Hematopoietic multipotent progenitor cell treated with erythropoietin and hydrocortisone succinate and interleukin-3 and kit ligand, for 17 days (in vitro differentiated cells): ENCODE measurements around the gene RASEF.

Source experiments
- DNase-seq: peaks from one replicate; pipeline ENCODE4 v3.0.0-alpha.2; 2015; ENCODE audit warnings: low spot score

RASEF gene

DNA sequence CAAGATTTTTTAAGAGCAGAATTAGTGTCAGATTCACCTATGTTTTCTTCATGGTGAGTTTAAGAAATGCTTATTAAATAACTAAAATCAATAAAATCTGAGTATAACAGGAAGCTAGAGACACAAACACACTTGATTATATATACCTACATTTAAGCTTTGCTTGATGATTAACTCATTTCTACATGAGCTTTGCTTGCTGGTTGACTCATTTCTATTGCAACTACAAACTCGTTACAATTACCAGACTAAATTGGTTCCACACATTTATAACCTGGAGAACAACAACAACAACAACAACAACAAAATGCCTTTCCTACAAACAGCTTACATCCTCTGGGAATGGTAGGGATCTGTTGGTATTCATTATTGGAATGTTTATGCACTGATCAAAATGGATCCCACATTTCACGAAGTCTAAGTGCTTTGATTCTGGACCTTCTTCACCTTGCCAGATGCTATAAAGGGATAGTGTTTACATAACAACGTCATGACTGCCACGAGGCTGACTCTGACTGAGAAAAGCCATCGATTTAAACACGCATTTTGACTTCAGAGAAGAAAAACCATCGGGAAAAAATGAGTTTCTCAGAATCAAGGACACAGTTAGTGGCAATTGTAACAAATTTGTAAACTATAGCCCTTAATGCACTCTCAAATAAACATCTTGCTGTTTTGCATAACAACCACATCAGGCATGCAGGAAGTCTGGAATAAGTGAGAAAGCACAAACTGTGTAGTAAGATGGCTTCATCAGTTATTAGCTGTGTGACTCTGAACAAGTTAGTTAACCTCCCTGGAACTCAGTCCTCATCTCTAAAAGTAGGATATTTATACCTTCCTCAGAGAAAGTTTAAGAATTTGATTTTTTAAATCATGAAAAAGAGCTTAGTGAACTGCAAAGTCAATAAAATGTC, 49.8 kb downstream of the RASEF start:
- DNase-seq = no peak

DNA sequence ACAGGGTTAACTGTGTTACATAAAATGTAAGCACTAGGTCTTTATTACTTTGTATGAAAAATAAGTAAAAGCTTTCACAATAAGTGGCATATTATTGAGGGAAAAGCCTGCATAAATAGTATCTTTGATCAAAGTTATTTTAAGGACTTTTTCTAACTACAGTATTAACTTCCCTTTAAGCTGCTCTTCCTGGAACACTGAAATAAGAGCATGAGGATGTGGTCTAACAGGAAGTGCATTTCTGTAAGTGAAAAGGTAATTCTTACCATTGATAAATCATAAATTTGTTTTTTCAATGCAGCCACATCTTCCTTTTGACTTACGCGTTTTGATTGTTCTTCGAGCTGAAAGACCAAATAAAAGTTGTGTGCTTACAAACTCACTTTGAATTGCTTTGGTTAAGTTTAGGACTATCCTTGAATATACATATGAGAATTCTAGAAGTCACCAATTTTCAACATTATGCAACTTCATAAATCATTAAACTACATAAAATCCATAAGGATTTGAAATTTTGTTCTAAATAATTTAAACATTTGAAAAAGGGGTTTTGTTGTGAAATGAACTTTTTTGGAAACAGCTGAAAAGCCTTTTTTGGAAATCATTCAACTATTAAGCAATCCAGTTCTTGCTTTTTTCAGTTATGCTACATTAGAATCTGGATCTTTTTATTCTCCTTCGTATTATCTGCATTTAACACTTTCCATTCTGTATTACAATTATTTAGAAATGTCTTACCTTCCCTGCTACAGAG, 50.6 kb downstream of the RASEF start:
- no peak for DNase-seq

DNA sequence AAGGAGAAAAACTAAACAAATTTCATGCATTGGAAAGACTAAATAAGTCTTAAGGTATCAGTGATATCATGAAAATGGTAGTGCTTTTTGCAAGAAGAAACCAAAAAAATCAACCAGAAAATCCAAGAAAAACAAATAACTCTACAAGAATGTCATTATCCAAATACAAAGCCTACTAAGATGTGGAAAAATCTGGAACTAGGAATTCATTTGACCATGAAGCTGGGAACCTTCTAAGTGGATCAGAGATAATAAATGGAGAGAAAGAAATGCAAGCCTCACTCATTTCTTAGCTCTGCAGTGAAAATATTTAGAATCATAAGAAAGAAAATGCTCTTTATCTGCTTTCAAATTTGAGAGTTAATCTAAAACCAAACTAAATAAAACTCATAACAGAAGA, 51.3 kb downstream of the RASEF start:
- DNase-seq = no peak

DNA sequence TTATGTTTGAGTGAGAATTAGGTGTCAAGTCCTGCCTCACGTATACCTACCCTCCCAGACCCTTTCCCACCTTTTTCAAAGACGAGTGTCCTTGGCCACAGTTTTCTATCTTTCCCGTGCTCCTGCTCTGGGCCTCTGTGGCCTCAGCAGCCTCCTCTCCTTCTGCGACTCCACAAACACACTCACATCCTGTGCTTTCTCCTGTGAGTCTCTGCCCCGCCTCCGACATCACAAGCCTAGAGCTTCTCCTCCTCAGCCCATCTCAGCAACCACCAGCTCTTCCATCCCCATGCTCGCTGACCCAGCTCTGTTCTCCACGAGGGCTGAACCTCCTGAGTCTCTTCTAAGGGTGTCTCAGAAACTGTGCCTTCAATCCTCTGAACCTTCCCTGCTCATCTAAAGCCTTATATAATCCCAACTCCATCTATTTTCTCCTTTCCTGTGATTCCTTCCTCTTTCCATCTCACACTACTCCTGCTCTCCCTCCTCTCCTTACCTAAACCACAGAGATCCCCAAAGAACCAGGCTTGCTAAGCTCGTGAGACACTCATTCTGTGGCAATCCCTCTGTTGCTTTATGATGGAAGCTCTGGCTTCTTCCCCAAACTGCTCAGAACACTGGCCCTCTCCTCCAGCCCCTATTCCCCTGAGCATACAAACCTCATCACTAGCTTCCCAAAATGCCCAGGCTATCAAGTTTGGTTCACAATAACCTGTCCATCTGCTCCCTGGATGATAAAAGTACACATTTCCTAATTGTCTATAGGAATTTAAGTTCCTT, 55.2 kb downstream of the RASEF start:
- DNase-seq = no peak

DNA sequence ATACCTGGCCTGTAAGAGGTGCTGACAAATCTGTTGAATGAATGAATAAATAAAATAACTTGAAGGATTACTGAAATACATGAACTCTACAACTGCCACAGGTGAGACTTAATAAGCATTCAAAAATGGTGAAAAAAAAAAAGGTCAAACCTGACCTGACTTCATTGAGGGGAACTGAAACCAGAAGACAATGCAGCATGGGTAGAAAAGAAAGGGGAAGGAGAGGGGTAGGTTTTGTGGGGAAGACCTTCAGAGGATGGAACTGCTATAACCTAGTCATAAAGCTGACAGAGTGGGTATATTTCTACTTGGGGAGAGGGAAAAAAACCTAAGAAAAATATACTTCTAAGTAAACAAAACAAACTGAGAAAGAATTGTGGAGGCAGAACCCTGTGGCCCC, 56.6 kb downstream of the RASEF start:
- DNase-seq = no peak

DNA sequence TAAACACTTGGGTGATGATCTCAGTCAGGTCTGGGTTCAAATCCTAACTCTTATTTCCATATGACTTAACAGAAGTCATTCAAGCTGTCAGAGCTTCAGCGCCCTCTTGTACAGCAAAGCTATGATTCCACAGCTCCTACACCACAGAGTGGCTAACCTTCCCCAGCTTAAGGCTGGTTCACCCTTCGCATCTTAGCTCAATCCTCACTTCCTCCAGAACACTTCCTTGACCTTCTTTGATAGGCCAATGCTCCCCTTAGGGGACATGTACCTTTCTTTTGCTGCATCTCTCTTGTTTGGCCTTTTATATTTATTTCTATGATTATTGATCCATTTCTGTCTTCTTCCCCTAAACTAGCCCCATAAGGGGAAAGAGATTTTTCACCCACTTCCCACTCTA, 57.0 kb downstream of the RASEF start:
- DNase-seq = no peak

DNA sequence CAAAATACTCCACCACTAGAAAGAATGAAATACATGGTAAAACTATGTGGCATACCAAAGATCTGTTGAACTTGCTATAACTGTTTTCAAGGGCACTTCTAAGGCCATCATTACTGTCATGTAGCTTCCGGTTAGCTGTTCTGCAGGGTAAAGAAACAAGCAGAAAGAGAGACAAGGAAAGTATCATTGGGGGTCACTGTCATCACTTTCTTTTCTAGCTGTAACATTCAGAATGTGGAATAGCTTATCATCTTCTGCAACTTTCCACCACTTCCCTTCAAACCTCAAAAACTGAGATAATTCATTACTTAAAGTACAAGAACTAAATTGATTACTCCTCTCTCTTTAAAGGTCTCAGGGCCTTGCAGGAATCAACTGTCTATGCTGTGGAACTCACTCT, 57.6 kb downstream of the RASEF start:
- DNase-seq = no peak

DNA sequence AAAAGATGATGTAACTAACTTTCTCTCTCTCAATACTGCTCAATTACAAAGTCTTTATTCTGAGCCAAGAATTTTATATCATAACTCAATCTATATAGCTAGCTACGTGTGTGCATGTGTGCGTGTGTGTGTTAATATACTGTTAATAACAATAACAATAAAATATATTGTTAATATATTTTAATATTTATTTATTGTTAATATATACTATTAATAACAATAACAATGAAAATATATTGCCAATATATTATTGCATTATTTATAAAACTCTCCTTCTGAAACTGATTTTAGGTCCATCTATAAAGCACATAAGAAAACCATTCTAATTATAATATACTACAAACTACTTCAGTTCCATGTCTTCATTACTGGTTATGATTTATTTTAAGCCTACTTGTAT, 60.6 kb downstream of the RASEF start:
- no peak for DNase-seq

DNA sequence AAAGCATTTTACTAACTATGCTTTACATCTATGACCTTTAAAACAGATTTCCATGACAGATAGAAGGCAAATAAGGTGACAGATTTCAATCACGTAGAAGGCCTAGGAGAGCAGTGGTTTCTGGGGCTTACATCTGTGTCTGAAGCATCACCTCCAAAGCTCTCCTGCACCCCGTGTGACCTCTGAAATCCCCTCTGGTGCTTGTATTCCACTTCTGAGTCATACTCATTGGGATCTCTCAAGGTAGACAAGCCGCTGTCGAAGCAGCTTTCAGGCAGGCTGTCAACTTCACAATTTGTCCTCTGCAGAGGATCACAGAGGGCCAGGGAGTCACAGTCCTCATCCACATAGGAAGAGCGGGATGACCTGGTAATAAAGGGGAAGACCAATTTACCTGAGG, 62.2 kb downstream of the RASEF start:
- no peak for DNase-seq

DNA sequence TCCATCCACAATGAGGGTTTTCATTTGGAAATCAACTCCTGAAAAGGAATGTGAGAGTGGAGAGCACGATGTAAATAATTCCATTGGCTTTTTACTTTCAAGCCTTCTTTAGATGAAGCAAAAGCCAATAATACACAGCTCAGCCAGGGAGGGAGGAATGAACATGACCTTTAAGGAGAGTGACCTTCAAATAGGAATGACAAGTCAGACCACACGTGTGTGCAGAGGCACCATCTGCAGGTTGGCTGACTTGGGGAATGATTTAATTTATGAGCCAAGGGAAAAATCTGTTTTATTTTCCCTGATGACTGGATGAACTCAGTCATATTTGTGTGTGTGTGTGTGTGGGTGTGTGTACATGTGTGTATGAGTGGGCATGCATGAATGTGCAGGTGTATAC, 64.5 kb downstream of the RASEF start:
- DNase-seq = no peak

DNA sequence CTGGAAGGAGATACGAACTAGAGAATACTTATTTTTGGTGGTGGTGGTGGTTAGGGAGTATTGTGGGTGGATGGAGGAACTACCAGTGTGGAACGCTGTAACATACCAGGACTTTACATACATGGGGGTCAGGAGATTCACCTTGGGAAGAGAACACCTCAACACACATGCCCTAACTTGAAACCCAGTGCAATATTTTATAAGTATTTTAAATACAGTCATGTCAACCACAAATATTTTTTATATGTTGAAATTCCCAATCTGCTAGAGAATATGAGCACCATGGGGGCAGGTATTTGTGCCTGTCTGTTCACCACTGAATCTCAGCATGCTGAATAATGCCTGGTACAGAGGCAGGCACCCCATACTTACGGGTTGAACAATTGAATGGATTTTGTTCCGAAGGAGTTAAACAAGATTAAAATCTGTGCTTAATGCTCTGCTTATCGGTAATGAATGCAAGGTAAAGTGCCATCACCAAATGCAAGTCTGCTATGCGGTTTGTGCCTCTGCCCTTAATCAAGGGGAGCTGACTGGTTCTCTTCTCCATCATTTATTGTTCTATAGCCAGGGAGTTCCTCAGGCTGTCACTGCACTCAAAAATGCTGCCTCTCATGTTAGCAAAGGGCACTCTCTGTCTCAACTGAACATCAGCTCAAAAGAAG, 65.3 kb downstream of the RASEF start:
- DNase-seq = no peak

DNA sequence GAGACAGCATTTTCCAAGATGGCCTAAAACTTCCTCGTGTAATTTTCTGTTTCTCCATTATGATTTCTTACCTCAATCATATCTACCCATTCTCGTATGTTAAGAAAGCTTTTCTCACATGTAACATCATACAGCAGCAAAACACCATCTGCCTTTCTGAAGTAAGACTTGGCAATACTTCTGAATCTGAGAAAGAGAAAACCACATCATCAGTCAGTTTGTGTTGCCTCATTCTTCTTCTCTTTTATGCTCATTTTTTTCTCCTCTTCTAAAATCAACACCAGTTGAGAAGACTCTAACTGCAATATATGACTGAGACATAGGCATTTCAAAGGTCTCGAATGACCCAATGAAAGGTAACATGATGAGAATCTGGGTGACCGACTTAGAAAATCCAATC, 66.0 kb downstream of the RASEF start:
- no peak for DNase-seq

DNA sequence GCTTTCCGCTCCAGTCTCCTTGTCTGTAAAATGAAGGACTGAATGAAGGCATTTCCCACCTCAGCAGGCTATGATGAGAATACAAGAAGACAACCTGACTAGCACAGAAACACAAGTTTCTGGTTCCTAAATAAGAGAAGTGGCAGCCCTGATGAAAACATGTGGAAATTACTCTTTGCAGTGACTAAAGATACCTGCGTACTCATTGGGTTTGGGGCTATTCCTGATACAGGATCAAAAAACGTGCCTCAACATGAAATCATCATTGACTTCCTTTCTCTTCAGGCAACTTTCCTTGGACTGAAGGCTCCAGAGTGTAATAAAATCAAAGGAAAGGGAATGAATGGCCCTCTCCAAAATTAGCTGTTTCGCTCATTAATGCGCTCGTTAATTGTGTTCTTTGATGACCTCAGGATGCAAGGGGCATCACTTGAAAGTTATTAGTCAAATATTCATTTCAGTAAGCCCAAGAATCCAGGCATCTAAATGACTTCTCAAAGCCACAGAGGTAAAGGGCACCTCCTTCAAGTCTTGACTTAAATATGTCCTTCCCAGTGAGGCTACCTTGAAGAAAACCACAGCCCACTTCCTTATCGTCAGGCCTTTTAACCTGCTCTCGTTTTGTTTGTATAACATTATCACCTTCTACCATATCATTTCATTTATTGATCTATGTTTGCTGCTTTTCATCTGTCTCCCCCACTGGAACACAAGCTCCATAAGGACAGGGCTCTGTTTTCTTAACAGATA, 68.9 kb downstream of the RASEF start:
- no peak for DNase-seq

DNA sequence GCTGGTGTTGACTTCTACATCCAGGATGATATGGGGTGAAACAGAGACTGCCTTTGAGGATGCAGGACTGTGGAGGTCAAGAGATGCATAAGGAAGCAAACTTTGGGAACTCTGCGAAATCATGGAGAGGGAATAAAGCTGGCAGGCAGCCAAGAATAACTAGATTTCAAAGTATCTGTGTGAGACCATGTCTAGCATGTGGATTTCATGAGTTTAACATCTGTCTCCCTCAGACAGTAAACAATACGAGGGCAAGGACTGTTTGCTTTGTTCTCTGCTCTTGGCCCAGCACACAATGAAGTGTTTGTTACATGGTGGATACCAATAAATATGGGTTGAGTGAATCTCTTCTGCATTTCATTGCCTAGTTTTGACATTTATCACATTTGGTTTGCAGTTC, 71.3 kb downstream of the RASEF start:
- DNase-seq = no peak

DNA sequence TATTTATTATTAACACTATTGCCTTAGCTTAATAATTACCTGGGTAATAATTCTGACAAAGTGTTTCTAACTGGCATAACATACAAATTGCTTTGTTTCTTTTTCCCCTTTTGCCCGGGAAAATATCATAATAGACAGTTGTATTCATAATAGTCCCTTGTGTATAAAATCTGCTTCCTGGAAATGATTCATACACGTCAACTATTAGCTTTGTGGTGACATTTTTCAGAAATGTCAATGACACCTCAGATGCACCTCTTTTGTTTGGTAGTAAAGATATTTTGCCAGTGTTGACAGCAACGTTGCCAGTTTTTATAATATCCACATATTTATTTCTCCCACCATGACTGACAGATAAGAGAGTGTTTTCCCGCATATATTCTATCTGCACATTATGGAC, 73.0 kb downstream of the RASEF start:
- no peak for DNase-seq

DNA sequence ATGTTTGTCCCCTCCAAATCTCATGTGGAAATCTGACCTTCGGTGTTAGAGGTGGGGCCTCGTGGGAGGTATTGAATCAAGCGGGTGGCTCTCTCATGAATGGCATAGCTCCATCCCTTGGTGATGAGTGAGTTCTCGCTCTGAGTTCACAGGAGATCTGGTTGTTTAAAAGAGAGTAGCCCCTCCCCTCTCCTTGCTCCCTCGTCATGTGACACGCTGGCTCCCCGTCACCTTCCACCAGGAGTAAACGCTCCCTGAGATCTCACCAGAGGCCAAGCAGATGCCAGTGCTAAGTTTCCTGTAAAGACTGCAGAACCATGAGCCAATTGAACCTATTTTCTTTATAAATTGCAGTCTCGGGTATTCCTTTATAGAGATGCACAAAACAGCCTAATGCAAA, 74.5 kb downstream of the RASEF start:
- no peak for DNase-seq

DNA sequence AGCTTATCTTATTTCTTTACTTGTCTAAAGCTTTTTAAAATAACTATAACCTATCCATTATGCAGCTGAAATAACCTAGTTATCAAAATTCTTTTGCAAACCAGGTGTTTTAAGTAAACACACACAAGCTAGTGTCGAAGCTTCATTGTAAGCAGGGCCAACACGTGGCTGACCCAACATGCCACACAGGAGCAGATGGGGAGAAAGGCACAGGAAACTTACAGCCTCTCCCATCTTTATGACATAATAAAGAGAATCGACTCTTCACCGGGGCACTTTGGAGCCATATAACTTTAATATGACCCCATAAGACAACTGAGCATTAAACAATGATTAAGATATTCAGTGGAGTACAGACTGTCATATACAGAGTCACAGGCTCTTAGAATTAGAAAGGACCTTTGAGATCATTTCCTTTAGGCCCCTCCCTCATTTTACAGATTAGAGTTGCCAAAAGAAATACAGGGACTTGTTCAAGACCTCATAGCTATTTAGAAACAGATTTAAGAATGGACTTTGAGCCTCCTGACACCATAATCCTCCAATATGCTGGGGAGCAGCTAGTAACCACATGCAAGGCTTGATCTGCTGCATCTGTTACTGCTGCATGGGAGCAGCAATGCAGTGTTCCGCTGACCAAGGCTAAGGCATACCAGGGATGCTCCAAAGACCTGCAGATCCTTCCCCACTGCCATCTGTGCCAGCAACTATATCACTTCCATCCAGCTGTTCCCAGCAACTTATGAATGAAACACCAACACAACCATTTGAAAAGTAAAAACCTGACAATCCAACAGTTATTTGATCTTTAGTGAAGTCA, 75.4 kb downstream of the RASEF start:
- no peak for DNase-seq

DNA sequence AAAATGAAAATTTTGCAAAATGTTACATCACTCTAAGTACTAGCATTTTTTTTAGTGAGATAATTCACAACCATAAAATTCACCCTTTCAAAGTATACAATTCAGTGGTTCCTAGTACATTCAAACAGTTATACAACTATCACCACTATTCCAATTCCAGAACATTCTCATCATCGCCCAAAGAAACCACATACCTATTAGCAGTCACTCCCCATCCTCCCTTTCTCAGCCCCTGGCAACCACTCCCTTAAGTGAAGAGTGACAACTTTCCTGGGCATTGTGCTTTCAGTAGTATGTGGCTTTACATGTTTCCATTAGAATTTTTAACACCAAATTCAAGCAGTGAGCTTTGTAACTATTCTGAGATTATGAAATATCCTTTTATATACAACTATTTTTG, 81.4 kb downstream of the RASEF start:
- no peak for DNase-seq

DNA sequence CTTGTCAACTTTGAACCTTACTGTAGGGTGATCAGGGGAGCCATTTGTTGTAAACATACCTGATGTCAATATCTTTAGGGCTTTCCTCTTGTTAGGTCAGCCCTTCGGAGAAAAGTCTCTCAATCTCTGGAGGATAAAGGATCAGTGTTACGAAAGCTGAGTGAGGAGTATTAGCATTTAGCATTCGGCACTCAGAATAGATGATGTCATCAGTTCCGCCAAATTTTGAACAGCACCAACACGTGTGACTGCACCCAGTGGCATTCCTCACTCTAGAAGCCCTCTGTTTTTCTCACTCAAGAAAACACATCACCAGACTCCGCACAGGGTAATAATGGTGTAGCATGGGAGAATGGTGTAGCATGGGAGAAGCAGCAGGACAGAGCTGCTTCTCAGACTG, 87.8 kb downstream of the RASEF start:
- no peak for DNase-seq

DNA sequence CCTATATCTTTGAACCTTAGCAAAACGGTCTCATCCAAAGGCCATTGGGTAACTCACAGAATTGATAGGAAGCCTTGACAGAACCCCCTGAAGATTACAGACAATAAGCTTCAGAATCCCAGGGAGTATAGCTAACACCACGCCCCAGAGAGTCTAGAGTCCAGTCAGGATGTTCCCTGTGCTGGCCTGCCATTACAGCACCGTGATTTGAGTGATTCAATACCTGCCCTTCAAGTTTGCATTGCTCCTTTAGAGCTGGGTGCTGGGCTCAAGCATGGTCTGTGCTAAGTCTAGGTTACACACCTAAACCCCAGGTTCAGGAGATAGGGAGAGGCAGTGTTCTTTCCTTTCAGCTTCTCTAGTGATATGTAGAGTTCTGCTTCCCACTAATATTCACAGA, 90.5 kb downstream of the RASEF start:
- no peak for DNase-seq

DNA sequence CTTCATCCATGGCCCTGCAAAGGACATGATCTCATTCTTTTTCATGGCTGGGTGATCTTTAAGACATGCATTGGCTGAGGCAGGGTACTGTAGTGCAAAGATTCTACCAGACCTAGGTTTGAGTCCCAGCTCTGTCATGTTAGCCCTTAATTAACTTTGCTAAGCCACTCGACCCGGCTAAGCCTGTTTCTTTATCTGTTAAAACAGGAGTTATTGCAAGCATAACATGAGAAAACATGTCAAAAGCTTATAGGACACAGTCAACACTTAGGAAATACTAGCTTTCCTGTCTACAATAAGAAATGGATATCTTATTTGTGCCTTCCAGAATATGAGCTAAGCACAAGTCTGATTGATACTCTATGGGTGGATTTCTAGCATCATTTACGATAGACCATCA, 92.6 kb downstream of the RASEF start:
- no peak for DNase-seq
